WTC11 (cell line): ENCODE results near the gene NINL. TPM values are rescaled to one million over a fixed set of nuclear protein-coding genes. Genes with fewer than 3 reads are reported as not detected.
A peak's percentile ranks its signal among the peaks of the same experiment; 100 is the strongest.

Experiments used
- ATAC-seq: fragments of 200-7000 bp; cut with Tn5 transposase; 2 replicates; pipeline ENCODE4 v1.10.0; 2021; ENCODE audit warnings: mild to moderate bottlenecking, moderate library complexity
- CTCF ChIA-PET: fragments of 300-600 bp; sonication (Branson Sonifier 250); formaldehyde crosslinking; loops from one replicate; lab custom pipeline; 2021; ENCODE audit warnings: antibody characterized with exemption; lab: Charles Lee
- POLR2A ChIA-PET: fragments of 350-600 bp; sonication (Branson Sonifier 250); formaldehyde crosslinking; loops from one replicate; lab custom pipeline; 2021; ENCODE audit warnings: antibody characterized with exemption; lab: Charles Lee
- DNase-seq: peaks from one replicate; pipeline ENCODE4 v3.0.0; 2021; ENCODE audit warnings: low spot score
- H3K27ac Mint-ChIP-seq: 2 replicates; pipeline ENCODE4 v1.8.0; 2021; ENCODE audit warnings: mixed read lengths
- H3K27me3 Mint-ChIP-seq: 2 replicates; pipeline ENCODE4 v1.8.0; 2021; ENCODE audit warnings: low read depth, mild to moderate bottlenecking, moderate library complexity, mixed read lengths
- H3K36me3 Mint-ChIP-seq: 2 replicates; pipeline ENCODE4 v1.8.0; 2021; ENCODE audit warnings: mixed read lengths
- H3K4me1 Mint-ChIP-seq: 2 replicates; pipeline ENCODE4 v1.8.0; 2022; ENCODE audit warnings: mixed read lengths
- H3K4me3 Mint-ChIP-seq: 2 replicates; pipeline ENCODE4 v1.8.0; 2021; ENCODE audit warnings: mild to moderate bottlenecking, moderate library complexity, mixed read lengths
- H3K9me3 Mint-ChIP-seq: 2 replicates; pipeline ENCODE4 v1.8.0; 2021; ENCODE audit warnings: mixed read lengths
- CREM ChIP-seq: sonication (generic); formaldehyde crosslinking; IDR thresholded peaks from 2 replicates; pipeline ENCODE4 v1.8.1; 2022; ENCODE audit warnings: mild to moderate bottlenecking, missing genetic modification reagents, moderate library complexity
- IRF2 ChIP-seq: sonication (generic); formaldehyde crosslinking; IDR thresholded peaks from 2 replicates; pipeline ENCODE4 v1.8.0; 2022; ENCODE audit warnings: low read depth, missing genetic modification reagents, borderline replicate concordance
- NFE2L1 ChIP-seq: sonication (generic); formaldehyde crosslinking; IDR thresholded peaks from 2 replicates; pipeline ENCODE4 v1.8.1; 2023; ENCODE audit warnings: missing genetic modification reagents
- NR1H2 ChIP-seq: sonication (generic); formaldehyde crosslinking; IDR thresholded peaks from 2 replicates; pipeline ENCODE4 v1.9.0; 2021; ENCODE audit warnings: mild to moderate bottlenecking, moderate library complexity, missing genetic modification reagents
- SMAD3 ChIP-seq: sonication (generic); formaldehyde crosslinking; IDR thresholded peaks from 2 replicates; pipeline ENCODE4 v1.8.0; 2022; ENCODE audit warnings: missing genetic modification reagents, mild to moderate bottlenecking, borderline replicate concordance
- SMAD4 ChIP-seq: sonication (generic); formaldehyde crosslinking; IDR thresholded peaks from 2 replicates; pipeline ENCODE4 v1.8.0; 2022; ENCODE audit warnings: mild to moderate bottlenecking, missing genetic modification reagents
- TEAD1 ChIP-seq: sonication (generic); formaldehyde crosslinking; IDR thresholded peaks from 2 replicates; pipeline ENCODE4 v1.8.0; 2022; ENCODE audit warnings: mild to moderate bottlenecking, missing genetic modification reagents
- ZNF121 ChIP-seq: sonication (generic); formaldehyde crosslinking; IDR thresholded peaks from 2 replicates; pipeline ENCODE4 v1.8.0; 2023; ENCODE audit warnings: missing genetic modification reagents
- ZNF138 ChIP-seq: sonication (generic); formaldehyde crosslinking; conservative IDR thresholded peaks from 2 replicates; pipeline ENCODE4 v1.8.1; 2022; ENCODE audit warnings: mild to moderate bottlenecking, moderate library complexity, missing genetic modification reagents
- total RNA-seq: library from RNA; stranded (reverse); gene quantifications from 3 replicates; pipeline ENCODE4 v1.2.3, GENCODE V29; 2021
- TF ChIP-seq, protein P1 (sequence below): sonication (generic); formaldehyde crosslinking; conservative IDR thresholded peaks from 2 replicates; pipeline ENCODE4 v1.8.1; 2022; ENCODE audit warnings: mild to moderate bottlenecking, missing genetic modification reagents
- TF ChIP-seq, protein P2 (sequence below): fragments of 200-600 bp; IDR thresholded peaks from 2 replicates; pipeline ENCODE4 v1.8.0; 2022; ENCODE audit warnings: antibody characterized with exemption
- TF ChIP-seq, protein P3 (sequence below): sonication (generic); formaldehyde crosslinking; IDR thresholded peaks from 2 replicates; pipeline ENCODE4 v1.8.1; 2023; ENCODE audit warnings: mild to moderate bottlenecking, missing genetic modification reagents
- TF ChIP-seq, protein P4 (sequence below): sonication (generic); formaldehyde crosslinking; IDR thresholded peaks from 2 replicates; pipeline ENCODE4 v1.8.0; 2023; ENCODE audit warnings: missing genetic modification reagents, mild to moderate bottlenecking, borderline replicate concordance
- TF ChIP-seq, protein P5 (sequence below): sonication (generic); formaldehyde crosslinking; IDR thresholded peaks from 2 replicates; pipeline ENCODE4 v1.8.1; 2023; ENCODE audit warnings: mild to moderate bottlenecking, missing genetic modification reagents, moderate library complexity
- TF ChIP-seq, protein P6 (sequence below): fragments of 250-450 bp; sonication (Bioruptor Pico); IDR thresholded peaks from 2 replicates; pipeline ENCODE4 v2.1.2; 2022; ENCODE audit warnings: mild to moderate bottlenecking, moderate library complexity

The NINL gene
- total RNA-seq, 1 experiment from 2014 or later = 36.0 TPM

DNA sequence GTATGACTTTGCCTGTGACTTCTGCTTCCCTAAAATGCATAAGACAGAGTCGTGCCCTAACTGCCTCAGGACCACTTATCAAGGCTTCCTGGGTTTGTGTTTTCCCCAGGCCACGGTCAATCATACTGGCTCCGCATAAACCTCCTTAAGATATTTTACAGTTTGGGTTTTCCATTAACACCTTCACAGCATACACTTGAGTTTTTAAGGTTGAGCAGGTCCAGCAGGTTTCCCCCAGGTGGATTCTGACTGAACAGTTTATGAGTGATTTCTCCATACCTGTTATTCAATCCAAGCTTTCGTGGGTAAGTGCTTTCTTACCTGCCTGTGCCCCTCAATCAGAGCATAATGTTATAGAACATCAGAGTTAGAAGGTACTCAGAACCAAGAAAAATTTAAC, 39.3 kb downstream of the NINL start (continued):
- TF ChIP-seq, protein P1, sequence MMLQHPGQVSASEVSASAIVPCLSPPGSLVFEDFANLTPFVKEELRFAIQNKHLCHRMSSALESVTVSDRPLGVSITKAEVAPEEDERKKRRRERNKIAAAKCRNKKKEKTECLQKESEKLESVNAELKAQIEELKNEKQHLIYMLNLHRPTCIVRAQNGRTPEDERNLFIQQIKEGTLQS (CRISPR knock-in tag) = no peak
- TF ChIP-seq SMAD4 (CRISPR knock-in tag) = no peak
- TF ChIP-seq, protein P2, sequence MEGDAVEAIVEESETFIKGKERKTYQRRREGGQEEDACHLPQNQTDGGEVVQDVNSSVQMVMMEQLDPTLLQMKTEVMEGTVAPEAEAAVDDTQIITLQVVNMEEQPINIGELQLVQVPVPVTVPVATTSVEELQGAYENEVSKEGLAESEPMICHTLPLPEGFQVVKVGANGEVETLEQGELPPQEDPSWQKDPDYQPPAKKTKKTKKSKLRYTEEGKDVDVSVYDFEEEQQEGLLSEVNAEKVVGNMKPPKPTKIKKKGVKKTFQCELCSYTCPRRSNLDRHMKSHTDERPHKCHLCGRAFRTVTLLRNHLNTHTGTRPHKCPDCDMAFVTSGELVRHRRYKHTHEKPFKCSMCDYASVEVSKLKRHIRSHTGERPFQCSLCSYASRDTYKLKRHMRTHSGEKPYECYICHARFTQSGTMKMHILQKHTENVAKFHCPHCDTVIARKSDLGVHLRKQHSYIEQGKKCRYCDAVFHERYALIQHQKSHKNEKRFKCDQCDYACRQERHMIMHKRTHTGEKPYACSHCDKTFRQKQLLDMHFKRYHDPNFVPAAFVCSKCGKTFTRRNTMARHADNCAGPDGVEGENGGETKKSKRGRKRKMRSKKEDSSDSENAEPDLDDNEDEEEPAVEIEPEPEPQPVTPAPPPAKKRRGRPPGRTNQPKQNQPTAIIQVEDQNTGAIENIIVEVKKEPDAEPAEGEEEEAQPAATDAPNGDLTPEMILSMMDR = no peak
- no peak for TF ChIP-seq IRF2 (CRISPR knock-in tag)
- TF ChIP-seq, all 79 proteins: peak for 0

DNA sequence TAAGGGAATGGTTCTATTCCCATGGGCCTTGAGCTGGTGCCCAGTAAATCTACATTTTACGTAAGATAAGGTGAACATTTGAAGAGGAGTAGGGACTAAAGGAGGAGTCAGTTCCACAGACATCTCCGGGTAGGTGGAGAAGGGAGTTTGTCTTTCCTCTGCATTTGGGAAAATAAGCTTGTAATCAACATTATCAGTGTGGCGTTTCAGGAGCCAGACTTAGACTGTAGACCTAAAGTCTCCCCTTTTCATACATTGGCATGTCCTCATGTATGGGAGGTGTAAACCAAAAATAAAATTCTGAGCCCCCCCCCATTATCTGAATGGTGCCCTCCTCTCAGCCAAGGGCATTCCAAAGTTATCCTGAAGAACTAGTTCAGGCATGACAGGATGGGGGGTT, 40.2 kb downstream of the NINL start:
- TF ChIP-seq, protein P3, sequence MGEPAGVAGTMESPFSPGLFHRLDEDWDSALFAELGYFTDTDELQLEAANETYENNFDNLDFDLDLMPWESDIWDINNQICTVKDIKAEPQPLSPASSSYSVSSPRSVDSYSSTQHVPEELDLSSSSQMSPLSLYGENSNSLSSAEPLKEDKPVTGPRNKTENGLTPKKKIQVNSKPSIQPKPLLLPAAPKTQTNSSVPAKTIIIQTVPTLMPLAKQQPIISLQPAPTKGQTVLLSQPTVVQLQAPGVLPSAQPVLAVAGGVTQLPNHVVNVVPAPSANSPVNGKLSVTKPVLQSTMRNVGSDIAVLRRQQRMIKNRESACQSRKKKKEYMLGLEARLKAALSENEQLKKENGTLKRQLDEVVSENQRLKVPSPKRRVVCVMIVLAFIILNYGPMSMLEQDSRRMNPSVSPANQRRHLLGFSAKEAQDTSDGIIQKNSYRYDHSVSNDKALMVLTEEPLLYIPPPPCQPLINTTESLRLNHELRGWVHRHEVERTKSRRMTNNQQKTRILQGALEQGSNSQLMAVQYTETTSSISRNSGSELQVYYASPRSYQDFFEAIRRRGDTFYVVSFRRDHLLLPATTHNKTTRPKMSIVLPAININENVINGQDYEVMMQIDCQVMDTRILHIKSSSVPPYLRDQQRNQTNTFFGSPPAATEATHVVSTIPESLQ = no peak
- TF ChIP-seq NFE2L1 (CRISPR knock-in tag) (no peak), TEAD1 (CRISPR knock-in tag) (no peak), NR1H2 (no peak), ZNF121 (CRISPR knock-in tag) (no peak), ZNF138 (no peak), SMAD3 (CRISPR knock-in tag) (no peak), CREM (CRISPR knock-in tag) (no peak)
- TF ChIP-seq, protein P4, sequence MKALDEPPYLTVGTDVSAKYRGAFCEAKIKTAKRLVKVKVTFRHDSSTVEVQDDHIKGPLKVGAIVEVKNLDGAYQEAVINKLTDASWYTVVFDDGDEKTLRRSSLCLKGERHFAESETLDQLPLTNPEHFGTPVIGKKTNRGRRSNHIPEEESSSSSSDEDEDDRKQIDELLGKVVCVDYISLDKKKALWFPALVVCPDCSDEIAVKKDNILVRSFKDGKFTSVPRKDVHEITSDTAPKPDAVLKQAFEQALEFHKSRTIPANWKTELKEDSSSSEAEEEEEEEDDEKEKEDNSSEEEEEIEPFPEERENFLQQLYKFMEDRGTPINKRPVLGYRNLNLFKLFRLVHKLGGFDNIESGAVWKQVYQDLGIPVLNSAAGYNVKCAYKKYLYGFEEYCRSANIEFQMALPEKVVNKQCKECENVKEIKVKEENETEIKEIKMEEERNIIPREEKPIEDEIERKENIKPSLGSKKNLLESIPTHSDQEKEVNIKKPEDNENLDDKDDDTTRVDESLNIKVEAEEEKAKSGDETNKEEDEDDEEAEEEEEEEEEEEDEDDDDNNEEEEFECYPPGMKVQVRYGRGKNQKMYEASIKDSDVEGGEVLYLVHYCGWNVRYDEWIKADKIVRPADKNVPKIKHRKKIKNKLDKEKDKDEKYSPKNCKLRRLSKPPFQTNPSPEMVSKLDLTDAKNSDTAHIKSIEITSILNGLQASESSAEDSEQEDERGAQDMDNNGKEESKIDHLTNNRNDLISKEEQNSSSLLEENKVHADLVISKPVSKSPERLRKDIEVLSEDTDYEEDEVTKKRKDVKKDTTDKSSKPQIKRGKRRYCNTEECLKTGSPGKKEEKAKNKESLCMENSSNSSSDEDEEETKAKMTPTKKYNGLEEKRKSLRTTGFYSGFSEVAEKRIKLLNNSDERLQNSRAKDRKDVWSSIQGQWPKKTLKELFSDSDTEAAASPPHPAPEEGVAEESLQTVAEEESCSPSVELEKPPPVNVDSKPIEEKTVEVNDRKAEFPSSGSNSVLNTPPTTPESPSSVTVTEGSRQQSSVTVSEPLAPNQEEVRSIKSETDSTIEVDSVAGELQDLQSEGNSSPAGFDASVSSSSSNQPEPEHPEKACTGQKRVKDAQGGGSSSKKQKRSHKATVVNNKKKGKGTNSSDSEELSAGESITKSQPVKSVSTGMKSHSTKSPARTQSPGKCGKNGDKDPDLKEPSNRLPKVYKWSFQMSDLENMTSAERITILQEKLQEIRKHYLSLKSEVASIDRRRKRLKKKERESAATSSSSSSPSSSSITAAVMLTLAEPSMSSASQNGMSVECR (CRISPR knock-in tag) = no peak
- TF ChIP-seq, protein P5, sequence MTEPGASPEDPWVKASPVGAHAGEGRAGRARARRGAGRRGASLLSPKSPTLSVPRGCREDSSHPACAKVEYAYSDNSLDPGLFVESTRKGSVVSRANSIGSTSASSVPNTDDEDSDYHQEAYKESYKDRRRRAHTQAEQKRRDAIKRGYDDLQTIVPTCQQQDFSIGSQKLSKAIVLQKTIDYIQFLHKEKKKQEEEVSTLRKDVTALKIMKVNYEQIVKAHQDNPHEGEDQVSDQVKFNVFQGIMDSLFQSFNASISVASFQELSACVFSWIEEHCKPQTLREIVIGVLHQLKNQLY = no peak
- TF ChIP-seq, protein P6, sequence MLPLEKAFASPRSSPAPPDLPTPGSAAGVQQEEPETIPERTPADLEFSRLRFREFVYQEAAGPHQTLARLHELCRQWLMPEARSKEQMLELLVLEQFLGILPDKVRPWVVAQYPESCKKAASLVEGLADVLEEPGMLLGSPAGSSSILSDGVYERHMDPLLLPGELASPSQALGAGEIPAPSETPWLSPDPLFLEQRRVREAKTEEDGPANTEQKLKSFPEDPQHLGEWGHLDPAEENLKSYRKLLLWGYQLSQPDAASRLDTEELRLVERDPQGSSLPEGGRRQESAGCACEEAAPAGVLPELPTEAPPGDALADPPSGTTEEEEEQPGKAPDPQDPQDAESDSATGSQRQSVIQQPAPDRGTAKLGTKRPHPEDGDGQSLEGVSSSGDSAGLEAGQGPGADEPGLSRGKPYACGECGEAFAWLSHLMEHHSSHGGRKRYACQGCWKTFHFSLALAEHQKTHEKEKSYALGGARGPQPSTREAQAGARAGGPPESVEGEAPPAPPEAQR (CRISPR knock-in tag) = no peak
- DNase-seq = no peak
- H3K36me3 Mint-ChIP-seq = peaks cover 3% of the 10 kb centered on the region; the same call in 1 of the 2 replicates
- peaks cover 60% of the 10 kb centered on the region for H3K4me1 Mint-ChIP-seq
- no peak for ATAC-seq
- no peaks in the 10 kb centered on the region for H3K9me3 Mint-ChIP-seq
- no peak overlapping the region for H3K4me3 Mint-ChIP-seq
- peak overlapping the region; percentile 57 for H3K27ac Mint-ChIP-seq
- ChIA-PET POLR2A (no interaction called here), CTCF (interaction anchor here (0.7 to 2.0 kb wide), 3 partner anchors 11 to 21 kb away, joined by 3 to 7 read pairs (median 3); no protein-coding TSS in a partner anchor)
- no peaks in the 10 kb centered on the region for H3K27me3 Mint-ChIP-seq
